NOMO-1 treated with dmso at 0.1 percent for 144 hours (cell line): Measurements from ENCODE around the gene ITPRIPL2.

Experiments
- DNase-seq: peaks from one replicate; lab custom pipeline; 2025; ENCODE audit not compliant: unreplicated experiment; lab: John Stamatoyannopoulos, UW

ITPRIPL2 gene

DNA sequence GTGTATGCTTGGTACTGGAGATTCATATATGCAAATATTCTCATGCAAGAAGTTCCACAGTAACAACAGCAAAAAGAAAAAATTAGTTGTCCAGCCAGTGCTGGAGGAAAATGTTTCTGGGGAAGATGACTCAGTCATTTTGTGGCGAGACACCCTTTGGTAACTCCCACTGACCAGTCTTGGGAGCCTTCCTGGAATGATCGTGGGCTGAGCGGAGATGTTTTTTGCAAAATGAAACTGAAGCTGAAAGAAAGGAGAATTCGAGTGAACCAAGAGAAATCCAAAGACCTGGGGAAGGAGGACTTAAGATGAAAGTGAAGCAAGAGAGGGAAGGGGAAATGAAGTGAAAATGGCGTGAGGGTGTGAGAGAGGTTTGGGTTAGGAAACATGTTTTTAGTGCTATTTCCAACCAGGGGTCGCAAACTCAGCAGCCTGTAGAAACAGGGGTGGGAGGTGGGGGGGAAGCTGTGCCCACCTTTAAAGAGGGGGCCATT is 5.2 kb downstream of the ITPRIPL2 start:
- peak; percentile 63 for DNase-seq

- no peak for DNase-seq
Measured at GRCh38 chr16:19119564-19119963, 5.8 kb downstream of the ITPRIPL2 start.

DNA sequence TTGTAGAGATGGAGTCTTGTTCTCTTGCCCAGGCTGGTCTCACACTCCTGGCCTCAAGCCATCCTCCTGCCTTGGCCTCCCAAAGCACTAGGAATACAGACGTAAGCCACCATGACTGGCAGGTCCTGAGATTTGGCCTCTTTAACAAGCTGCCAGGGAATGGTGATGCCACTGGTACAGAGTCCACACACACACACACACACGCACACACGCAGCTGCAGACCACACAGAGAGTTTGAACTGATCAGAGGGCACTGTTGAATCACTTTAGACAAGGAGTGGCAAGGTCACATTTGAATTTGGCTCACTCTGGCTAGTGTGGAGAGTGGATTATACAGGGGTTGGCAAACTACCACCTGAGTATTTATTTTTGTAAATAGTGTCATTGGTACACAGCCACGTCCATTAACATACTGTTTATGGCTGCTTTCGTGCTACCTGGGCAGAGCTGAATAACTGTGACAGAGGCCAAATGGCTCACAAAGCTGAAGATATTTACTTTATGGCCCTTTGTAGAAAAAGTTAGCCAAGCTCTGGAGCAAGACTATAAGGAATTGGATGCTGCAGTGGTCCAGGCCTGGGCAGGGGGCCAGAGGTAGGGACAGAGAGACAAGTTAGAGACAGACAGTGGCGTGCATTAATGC is 9.9 kb downstream of the ITPRIPL2 start:
- DNase-seq, result no peak

- no peak for DNase-seq
Measured at GRCh38 chr16:19126300-19126699, 12.5 kb downstream of the ITPRIPL2 start.

- DNase-seq, result no peak
Measured at GRCh38 chr16:19127205-19127604, 13.4 kb downstream of the ITPRIPL2 start.

GRCh38 chr16:19127674-19128131 is 13.9 kb downstream of the ITPRIPL2 start:
- DNase-seq, result peak; percentile 21

GRCh38 chr16:19128454-19129200 is 14.9 kb downstream of the ITPRIPL2 start:
- DNase-seq, result no peak

GRCh38 chr16:19130385-19130784 is 16.6 kb downstream of the ITPRIPL2 start:
- no peak for DNase-seq

DNA sequence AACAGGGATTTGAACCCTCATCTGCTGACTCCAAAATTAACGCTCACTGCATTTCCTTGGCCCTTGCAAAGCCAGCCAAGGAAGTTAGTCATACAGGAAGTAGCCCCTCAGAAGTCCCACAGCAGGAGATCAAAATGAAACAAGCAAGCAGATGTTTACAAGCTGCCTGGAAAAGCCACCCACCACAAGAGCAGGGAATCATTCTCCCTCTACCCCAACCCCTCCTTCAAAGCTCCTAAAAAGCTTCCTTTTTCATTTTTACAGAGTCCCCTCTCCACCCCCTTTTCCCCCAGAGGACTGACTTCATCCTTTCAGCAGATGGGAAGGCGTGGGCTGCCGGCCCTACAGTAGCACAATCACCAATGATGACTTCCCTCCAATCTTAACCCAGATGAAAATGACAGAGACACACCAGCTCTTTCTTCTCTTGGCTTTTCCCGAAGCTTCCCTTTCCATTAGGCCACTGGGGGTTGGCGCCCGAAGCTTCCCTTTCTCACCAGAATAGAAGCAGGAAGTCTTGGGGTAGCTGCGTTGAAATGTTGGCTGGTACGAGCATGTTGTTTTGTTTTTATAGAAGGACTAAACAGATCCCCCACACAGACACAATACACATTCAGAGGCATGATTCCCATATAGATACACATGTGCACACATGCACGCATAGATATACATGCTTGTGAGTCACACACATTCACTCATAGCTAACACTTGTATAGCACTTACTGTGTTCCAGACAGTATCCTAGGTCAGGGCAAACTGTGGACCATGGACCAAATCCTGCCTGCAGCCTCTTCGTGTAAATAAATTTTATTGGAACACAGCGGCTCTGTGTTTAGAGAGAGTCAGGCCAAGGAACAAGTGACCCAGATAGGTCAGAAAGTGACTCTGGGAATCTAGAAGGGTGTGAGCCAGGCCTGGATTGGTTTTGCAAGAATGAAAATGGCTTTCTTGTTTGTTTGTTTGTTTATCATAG is 17.4 kb downstream of the ITPRIPL2 start:
- peak; percentile 31 for DNase-seq

- no peak for DNase-seq
Measured at GRCh38 chr16:19131825-19132218, 18.1 kb downstream of the ITPRIPL2 start.

DNA sequence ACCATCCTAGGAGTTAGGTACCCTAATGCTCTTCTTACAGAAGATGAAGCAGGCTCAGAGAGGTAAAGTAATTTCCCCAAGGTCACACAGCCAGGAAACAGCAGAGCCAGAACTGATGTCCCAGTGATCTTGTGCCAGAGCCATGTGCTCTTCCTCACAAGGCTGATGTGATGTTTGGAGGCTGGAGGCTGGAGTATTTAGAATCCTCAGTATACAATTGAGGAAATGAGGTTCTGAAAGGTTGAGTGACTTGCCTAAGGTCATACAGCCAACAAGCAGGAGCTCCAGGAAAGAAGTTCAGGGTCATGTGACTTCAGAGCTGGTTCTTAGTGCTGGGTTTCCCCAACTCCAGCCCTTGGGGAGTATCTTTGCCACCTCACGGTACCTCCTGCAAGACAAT is 18.5 kb downstream of the ITPRIPL2 start:
- DNase-seq, result no peak

- DNase-seq, result no peak
Measured at GRCh38 chr16:19132898-19133297, 19.1 kb downstream of the ITPRIPL2 start.

DNA sequence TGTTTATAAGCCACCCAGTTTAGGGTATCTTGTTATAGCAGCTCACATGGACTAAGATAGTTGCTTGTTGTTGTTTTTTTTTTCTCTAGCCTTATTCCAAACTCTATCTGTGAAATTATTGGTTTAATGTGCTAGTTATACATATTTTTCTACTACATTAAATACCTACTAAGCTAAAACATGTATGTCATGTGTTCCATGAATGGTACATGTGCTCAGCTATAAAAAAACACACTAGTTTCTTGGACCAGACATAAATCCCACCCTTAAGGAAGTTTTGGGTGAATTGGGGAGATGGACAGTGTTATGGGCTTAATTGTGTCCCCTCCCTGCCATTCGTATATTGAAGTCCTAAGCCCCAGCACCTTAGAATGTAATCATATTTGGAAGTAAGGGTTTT is 19.8 kb downstream of the ITPRIPL2 start:
- no peak for DNase-seq

DNA sequence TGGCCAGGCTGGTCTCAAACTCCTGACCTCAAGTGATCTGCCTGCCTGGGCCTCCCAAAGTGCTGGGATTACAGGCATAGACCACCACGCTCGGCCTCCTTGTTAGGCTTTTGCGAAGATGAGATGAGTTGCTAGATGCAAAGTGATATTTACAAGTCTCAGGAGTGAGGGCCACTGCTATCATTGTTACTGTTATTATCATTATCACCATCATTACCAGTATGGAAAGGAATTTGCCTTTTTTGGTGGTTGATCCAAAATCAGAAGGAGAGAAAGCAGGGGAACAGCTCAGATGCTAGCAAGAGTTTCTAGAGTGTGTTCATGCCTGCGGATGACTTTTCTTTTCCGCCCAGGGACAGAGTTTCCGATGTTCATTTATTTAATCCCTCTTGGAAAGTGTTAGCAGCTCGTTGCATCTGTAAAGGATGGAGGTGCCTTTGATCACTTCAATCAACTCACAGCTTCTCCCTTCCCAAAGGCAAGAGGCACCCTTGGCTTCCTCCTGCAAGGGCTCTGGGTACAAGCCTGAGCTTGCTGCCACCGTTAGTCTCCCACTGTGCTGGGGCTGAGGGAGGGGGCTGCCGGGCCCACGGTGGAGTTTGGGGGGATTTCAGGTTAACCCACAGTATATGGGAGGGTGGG is 21.6 kb downstream of the ITPRIPL2 start:
- no peak for DNase-seq

- no peak for DNase-seq
Measured at GRCh38 chr16:19135896-19136438, 22.2 kb downstream of the ITPRIPL2 start.

GRCh38 chr16:19136549-19137196 is 22.9 kb downstream of the ITPRIPL2 start:
- DNase-seq, result peak; percentile 18

- DNase-seq, result no peak
Measured at GRCh38 chr16:19137201-19138128, 23.7 kb downstream of the ITPRIPL2 start.

DNA sequence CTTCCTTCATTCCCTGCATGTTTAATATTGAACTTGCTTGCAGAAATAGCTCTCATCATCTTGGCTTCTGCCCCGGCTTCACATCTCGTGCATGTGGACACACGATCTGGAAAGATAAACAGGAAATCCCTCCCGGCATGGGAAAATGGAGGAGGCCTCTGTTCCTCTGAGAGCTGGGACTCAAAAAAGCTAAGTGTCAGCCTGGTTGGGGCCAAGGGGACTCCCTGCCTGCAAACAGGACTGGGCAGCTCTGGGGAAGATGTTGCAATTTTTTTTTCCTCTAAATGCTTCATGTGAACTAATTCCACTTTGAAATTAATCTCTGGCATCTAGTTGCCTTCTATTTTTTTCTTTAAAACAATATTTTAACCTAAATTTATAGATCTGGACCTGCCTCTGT is 24.8 kb downstream of the ITPRIPL2 start:
- peak; percentile 8 for DNase-seq
